Ishikawa (cell line): ENCODE measurements around the gene RAB10.

Experiments used
- CEBPB ChIP-seq: IDR thresholded peaks from 2 replicates; pipeline ENCODE4 v1.6.1; 2012
- CREB1 ChIP-seq: IDR thresholded peaks from 2 replicates; pipeline ENCODE4 v1.6.1; 2012; ENCODE audit warnings: low read depth
- EGR1 ChIP-seq: IDR thresholded peaks from 2 replicates; pipeline ENCODE4 v1.6.1; 2012
- EP300 ChIP-seq: IDR thresholded peaks from 2 replicates; pipeline ENCODE4 v1.6.1; 2012; ENCODE audit warnings: borderline replicate concordance
- FOXM1 ChIP-seq: IDR thresholded peaks from 2 replicates; pipeline ENCODE4 v1.6.1; 2012; ENCODE audit warnings: low read depth, borderline replicate concordance
- NFIC ChIP-seq: IDR thresholded peaks from 2 replicates; pipeline ENCODE4 v1.6.1; 2012
- RAD21 ChIP-seq: IDR thresholded peaks from 2 replicates; pipeline ENCODE4 v1.6.1; 2012; ENCODE audit warnings: low read depth
- TAF1 ChIP-seq: IDR thresholded peaks from 2 replicates; pipeline ENCODE4 v1.6.1; 2012; ENCODE audit warnings: low read depth, mild to moderate bottlenecking
- TCF12 ChIP-seq: IDR thresholded peaks from 2 replicates; pipeline ENCODE4 v1.6.1; 2012; ENCODE audit warnings: low read depth
- TEAD4 ChIP-seq: IDR thresholded peaks from 2 replicates; pipeline ENCODE4 v1.6.1; 2012
- YY1 ChIP-seq: IDR thresholded peaks from 2 replicates; pipeline ENCODE4 v1.6.1; 2012; ENCODE audit warnings: low read depth
- ZBTB7A ChIP-seq: IDR thresholded peaks from 2 replicates; pipeline ENCODE4 v1.6.1; 2012; ENCODE audit warnings: low read depth
- TF ChIP-seq, protein P1 (sequence below): IDR thresholded peaks from 2 replicates; pipeline ENCODE4 v1.6.1; 2012
- TF ChIP-seq, protein P2 (sequence below): IDR thresholded peaks from 2 replicates; pipeline ENCODE4 v1.6.1; 2012
- TF ChIP-seq, protein P3 (sequence below): IDR thresholded peaks from 2 replicates; pipeline ENCODE4 v1.6.1; 2012; ENCODE audit warnings: low read depth, mild to moderate bottlenecking

Gene RAB10

DNA sequence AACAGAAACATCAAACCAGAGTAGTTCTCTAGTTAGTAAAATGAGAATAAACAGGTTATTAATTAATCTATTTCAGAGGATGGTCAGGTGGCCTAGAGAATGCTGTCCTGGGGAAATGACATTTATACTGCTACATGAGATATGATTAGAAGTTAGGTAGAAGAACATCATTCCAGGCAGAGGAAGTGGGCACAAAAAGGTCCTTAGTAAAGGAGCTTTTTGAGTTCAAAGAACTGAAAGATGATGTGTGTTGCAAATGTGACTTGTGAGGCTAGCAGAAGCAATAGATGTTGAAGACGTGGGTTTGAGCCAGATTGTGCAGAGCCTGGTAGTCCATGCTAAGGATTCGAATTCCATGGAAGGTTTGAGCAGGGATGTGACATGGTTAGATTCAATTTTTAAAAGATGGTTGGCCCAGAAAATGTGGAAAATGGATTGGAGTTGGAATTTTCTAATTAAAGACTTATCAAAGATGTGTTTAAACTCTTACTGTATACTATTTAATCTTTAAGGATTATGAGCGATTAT, 34.2 kb downstream of the RAB10 start:
- TF ChIP-seq ZBTB7A: no peak
- TF ChIP-seq EGR1: no peak
- TF ChIP-seq RAD21: no peak
- TF ChIP-seq, protein P1, sequence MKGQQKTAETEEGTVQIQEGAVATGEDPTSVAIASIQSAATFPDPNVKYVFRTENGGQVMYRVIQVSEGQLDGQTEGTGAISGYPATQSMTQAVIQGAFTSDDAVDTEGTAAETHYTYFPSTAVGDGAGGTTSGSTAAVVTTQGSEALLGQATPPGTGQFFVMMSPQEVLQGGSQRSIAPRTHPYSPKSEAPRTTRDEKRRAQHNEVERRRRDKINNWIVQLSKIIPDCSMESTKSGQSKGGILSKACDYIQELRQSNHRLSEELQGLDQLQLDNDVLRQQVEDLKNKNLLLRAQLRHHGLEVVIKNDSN: no peak
- no peak for TF ChIP-seq CEBPB
- TF ChIP-seq FOXM1: no peak
- TF ChIP-seq, protein P2, sequence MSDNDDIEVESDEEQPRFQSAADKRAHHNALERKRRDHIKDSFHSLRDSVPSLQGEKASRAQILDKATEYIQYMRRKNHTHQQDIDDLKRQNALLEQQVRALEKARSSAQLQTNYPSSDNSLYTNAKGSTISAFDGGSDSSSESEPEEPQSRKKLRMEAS: no peak
- TF ChIP-seq, protein P3, sequence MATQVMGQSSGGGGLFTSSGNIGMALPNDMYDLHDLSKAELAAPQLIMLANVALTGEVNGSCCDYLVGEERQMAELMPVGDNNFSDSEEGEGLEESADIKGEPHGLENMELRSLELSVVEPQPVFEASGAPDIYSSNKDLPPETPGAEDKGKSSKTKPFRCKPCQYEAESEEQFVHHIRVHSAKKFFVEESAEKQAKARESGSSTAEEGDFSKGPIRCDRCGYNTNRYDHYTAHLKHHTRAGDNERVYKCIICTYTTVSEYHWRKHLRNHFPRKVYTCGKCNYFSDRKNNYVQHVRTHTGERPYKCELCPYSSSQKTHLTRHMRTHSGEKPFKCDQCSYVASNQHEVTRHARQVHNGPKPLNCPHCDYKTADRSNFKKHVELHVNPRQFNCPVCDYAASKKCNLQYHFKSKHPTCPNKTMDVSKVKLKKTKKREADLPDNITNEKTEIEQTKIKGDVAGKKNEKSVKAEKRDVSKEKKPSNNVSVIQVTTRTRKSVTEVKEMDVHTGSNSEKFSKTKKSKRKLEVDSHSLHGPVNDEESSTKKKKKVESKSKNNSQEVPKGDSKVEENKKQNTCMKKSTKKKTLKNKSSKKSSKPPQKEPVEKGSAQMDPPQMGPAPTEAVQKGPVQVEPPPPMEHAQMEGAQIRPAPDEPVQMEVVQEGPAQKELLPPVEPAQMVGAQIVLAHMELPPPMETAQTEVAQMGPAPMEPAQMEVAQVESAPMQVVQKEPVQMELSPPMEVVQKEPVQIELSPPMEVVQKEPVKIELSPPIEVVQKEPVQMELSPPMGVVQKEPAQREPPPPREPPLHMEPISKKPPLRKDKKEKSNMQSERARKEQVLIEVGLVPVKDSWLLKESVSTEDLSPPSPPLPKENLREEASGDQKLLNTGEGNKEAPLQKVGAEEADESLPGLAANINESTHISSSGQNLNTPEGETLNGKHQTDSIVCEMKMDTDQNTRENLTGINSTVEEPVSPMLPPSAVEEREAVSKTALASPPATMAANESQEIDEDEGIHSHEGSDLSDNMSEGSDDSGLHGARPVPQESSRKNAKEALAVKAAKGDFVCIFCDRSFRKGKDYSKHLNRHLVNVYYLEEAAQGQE: no peak
- no peak for TF ChIP-seq TCF12
- TF ChIP-seq YY1: no peak
- no peak for TF ChIP-seq CREB1
- no peak for TF ChIP-seq EP300
- TF ChIP-seq TAF1: no peak
- no peak for TF ChIP-seq NFIC
- TF ChIP-seq TEAD4: no peak

DNA sequence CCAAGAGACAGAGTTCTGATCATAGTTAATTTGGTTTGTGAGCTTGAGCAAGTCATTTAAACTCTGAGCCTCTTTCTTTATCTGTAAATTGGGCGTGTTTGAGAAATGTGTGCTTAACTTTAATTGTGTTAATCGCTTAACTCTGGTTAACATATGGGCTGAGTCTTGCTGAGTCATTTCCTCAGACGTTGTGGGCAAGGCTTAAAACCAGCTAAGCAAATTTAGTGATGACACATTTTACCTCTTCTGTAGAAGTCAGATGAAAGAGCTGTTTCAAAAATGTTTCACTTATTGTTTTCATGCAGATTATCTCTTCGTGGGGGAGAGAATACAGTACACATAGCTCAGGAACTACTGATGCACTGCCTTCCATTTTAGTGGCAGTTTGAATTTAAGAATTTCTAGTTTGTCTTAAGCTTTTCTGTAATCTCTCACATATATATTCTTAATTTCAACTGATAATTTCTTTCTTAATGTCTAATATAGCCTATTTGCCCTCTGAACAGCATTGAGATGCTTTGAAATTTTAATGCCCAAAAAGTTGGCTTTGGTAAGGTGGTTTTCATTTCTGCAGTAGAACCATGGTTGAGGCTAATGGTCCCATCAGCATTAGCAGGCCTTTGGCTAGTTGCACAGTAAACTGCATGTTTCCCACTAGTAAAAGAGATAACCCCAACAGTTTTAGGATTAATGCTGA, 34.9 kb downstream of the RAB10 start:
- TF ChIP-seq CEBPB (no peak), FOXM1 (no peak), YY1 (no peak), CREB1 (no peak), ZBTB7A (no peak), EP300 (no peak), NFIC (no peak), TAF1 (no peak)
- TF ChIP-seq, protein P1: no peak
- TF ChIP-seq, protein P3: no peak
- TF ChIP-seq, protein P2: no peak

DNA sequence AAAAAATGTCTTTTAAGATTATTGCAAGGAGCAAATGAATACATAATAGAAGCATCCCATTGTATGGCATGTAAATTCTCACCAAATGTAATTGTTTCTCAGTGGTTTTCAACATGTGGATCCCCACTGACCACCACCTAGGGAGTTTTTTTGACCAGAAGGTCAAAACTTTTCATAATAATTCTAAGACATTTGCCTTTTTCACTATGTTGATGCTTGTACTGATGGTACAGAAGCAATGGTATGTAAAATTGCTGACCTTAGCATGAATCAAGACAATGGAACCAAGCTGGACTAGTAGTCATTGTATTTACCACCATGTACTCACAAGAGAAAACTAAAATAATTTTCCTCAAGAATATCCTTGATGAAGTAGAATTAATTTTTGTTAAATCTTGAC, 36.8 kb downstream of the RAB10 start:
- no peak for TF ChIP-seq NFIC
- TF ChIP-seq CEBPB: no peak
- no peak for TF ChIP-seq TAF1
- TF ChIP-seq, protein P2: no peak
- TF ChIP-seq, protein P1: no peak
- no peak for TF ChIP-seq ZBTB7A
- no peak for TF ChIP-seq TCF12
- no peak for TF ChIP-seq CREB1
- TF ChIP-seq, protein P3: no peak
